Coronary artery (tissue), 2 donors: ENCODE results near the gene C3.

Source experiments
- DNase-seq: peaks from one replicate; pipeline ENCODE4 v3.0.0-alpha.2; 2017; ENCODE audit warnings: low spot score
- H3K27ac ChIP-seq, 2 donors: fragments of 200-600 bp; sonication (generic); one replicate each; pipeline ENCODE4 v1.5.1; 2016 to 2019
- H3K4me3 ChIP-seq: fragments of 200-600 bp; sonication (generic); 2 replicates; pipeline ENCODE4 v1.5.1; 2016; ENCODE audit warnings: mild to moderate bottlenecking, moderate library complexity
- CTCF ChIP-seq: fragments of 200-600 bp; sonication (generic); IDR thresholded peaks from one replicate; pipeline ENCODE4 v1.5.1; 2019; ENCODE audit warnings: antibody characterized with exemption

C3 gene

GRCh38 chr19:6707011-6707657, 13.3 kb downstream of the C3 start:
- no peak for TF ChIP-seq CTCF
- Histone ChIP-seq H3K27ac (no peak overlapping the region), H3K4me3 (no peak overlapping the region)
- no peak for DNase-seq

GRCh38 chr19:6706633-6706958, 13.9 kb downstream of the C3 start:
- no peak for DNase-seq
- Histone ChIP-seq H3K27ac (no peak overlapping the region), H3K4me3 (no peak overlapping the region)
- no peak for TF ChIP-seq CTCF

GRCh38 chr19:6705931-6706632, 14.4 kb downstream of the C3 start:
- Histone ChIP-seq H3K27ac (no peak overlapping the region), H3K4me3 (no peak overlapping the region)
- no peak for DNase-seq
- no peak for TF ChIP-seq CTCF

DNA sequence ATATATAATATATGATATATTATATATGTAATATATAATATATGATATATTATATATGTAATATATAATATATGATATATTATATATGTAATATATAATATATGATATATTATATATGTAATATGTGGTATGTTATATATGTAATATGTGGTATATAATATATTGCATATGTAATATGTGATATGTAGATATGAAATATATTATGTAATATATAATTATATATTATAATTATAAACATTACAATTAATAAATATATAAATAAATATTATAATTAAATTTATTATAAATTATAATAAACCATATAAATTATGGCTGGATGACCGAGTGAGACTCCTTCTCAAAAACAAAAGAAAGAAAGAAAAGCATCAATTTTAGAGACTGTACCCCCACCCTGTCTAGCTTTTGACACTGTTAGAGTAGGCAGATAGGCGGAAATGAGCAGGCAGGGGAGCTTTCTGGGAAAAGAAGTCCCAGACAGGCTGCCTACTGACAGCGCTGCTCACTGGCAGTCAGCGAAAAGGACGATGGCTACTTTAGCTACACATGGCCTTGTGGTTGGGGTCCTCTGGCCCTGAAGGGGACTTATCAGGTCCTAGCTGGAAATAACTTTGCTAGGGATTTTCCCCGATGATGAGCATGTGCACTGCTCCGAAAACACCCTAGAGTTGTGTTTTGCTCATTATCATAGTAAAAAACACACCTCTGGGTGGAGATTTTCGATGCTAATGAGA, 19.7 kb downstream of the C3 start:
- DNase-seq: no peak
- no peak for TF ChIP-seq CTCF
- Histone ChIP-seq H3K4me3 (no peak overlapping the region), H3K27ac (no peak overlapping the region)

DNA sequence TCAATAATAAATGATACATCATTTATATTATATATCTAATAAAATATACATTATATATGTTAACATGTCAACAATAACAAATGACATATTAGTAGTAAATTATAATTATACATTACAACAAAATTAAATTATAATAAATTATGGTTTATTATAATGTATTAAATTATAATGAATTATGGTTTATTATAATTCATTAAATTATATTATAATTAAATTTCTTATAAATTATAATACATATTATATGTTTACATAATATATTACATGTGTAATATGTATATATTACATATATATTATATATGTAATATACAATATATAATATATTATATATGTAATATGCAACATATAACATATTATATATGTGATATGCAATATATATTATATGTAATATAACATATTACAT, 20.5 kb downstream of the C3 start:
- no peak for DNase-seq
- Histone ChIP-seq H3K4me3 (no peak overlapping the region), H3K27ac (no peak overlapping the region)
- TF ChIP-seq CTCF: no peak

DNA sequence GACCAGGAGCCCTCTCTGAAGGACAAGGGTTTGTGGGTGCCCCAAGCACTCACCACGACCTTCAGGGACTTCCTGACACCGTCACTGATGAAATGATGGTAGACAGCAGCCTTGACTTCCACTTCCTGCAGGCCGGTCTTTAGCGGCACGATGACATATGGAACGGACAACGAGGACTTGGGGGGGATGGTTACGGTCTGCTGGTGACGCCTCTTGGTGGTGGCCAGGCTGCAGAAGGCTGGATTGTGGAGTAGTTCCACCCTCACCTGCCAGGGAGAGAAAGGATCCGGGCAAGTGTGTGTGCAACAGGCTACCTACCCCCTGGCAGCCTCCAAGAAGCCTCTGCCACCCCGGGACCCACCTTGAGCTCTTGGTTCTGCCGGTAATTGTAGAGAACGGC, 23.2 kb downstream of the C3 start:
- no peak for DNase-seq
- Histone ChIP-seq H3K4me3 (no peak overlapping the region), H3K27ac (no peak overlapping the region)
- TF ChIP-seq CTCF: no peak
